GM12892 (cell line): ENCODE results near the gene ABLIM2.

Source experiments
- POLR2A ChIP-seq: IDR thresholded peaks from 2 replicates; pipeline ENCODE4 v1.6.1; 2011; ENCODE audit warnings: low read depth, low read length, control low read depth
- POLR2AphosphoS5 ChIP-seq: IDR thresholded peaks from 2 replicates; pipeline ENCODE4 v1.6.1; 2011; ENCODE audit warnings: low read depth, low read length, control low read depth
- TAF1 ChIP-seq: IDR thresholded peaks from 2 replicates; pipeline ENCODE4 v1.6.1; 2011; ENCODE audit warnings: low read depth, mild to moderate bottlenecking, control low read depth, low read length, borderline replicate concordance

DNA sequence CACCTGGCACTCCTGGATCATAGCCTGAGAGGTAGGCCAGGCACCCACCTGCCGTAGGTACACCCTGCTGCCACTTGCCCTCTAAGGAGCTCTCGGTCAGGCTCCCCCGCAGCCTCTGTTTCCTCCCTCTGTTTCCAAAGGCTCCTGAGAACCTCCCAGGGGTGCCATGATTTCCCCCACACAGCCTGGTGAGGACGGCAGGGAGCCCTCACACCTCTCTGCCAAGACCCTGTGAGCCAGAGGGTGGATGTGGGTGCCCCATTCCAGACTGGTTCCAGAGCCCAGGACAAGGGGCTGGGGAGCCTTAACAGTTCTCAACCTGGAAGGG lies 1.6 kb upstream of the ABLIM2 start:
- TF ChIP-seq POLR2AphosphoS5 (no peak), POLR2A (no peak), TAF1 (no peak)
